H7 (cell line): ENCODE data around the gene STUB1. TPM values are rescaled to one million over a fixed set of nuclear protein-coding genes. Genes with fewer than 3 reads are reported as not detected.
A peak's percentile ranks its signal among the peaks of the same experiment; 100 is the strongest.

Experiments
- DNase-seq: peaks from one replicate; pipeline ENCODE4 v3.0.0; 2012
- H3K27me3 ChIP-seq: 2 replicates; pipeline ENCODE4 v1.6.0; 2011; ENCODE audit warnings: mild to moderate bottlenecking, low read length; ENCODE audit not compliant: control insufficient read depth, insufficient read depth
- H3K36me3 ChIP-seq: replicated peaks from 2 replicates; pipeline ENCODE4 v1.5.1; 2011; ENCODE audit warnings: low read length; ENCODE audit not compliant: control insufficient read depth, insufficient read depth
- H3K4me3 ChIP-seq: 2 replicates; pipeline ENCODE4 v1.5.1; 2011; ENCODE audit warnings: low read depth, mild to moderate bottlenecking, control low read depth, low read length, moderate library complexity; ENCODE audit not compliant: insufficient read depth
- total RNA-seq: library from RNA; depleted of rRNA; stranded (reverse); fragments of >200 nt; shearing (Covaris generic); gene quantifications from 2 replicates; pipeline ENCODE4 v1.2.3, GENCODE V29; 2014; rRNA removed

The STUB1 gene
- total RNA-seq = 85.3 and 115 TPM in 2 replicates

GRCh38 chr16:679814-680624, at the start of gene STUB1:
TSS of gene STUB1 (plus strand) at chr16:680410. CDS start at chr16:680526, 116 bp downstream.
- Histone ChIP-seq H3K4me3 (peak within 1 kb of the TSS; percentile 90), H3K36me3 (peaks cover 11% of the 10 kb centered on the region), H3K27me3 (no peaks in the 10 kb centered on the region)
- peak; percentile 99 for DNase-seq

- no peak within 1 kb of the TSS; the same call in 1 of the 2 replicates for H3K4me3 ChIP-seq
- no peaks in the 10 kb centered on the region for H3K27me3 ChIP-seq
- peak; percentile 95 for DNase-seq
- no peaks in the 10 kb centered on the region; the same call in none of the 2 replicates for H3K36me3 ChIP-seq
These were observed 49.3 kb upstream of the STUB1 start, which contains the start of gene WFIKKN1 for GRCh38 chr16:630815-631405. TSS of gene WFIKKN1 (plus strand) at chr16:630985. CDS start at chr16:631254, 269 bp downstream.

GRCh38 chr16:631808-632358, 48.3 kb upstream of the STUB1 start:
- Histone ChIP-seq H3K4me3 (no peak overlapping the region), H3K36me3 (no peaks in the 10 kb centered on the region; the same call in none of the 2 replicates), H3K27me3 (no peaks in the 10 kb centered on the region)
- no peak for DNase-seq

- DNase-seq = no peak
- Histone ChIP-seq H3K4me3 (no peak overlapping the region), H3K36me3 (no peaks in the 10 kb centered on the region; the same call in none of the 2 replicates), H3K27me3 (no peaks in the 10 kb centered on the region)
These were observed 47.5 kb upstream of the STUB1 start for GRCh38 chr16:632486-633335.

GRCh38 chr16:633336-634050, 46.7 kb upstream of the STUB1 start:
- Histone ChIP-seq H3K4me3 (no peak overlapping the region), H3K27me3 (no peaks in the 10 kb centered on the region), H3K36me3 (no peaks in the 10 kb centered on the region; the same call in none of the 2 replicates)
- no peak for DNase-seq

GRCh38 chr16:634051-634670, 46.0 kb upstream of the STUB1 start:
- no peak for DNase-seq
- no peak overlapping the region for H3K4me3 ChIP-seq
- no peaks in the 10 kb centered on the region for H3K27me3 ChIP-seq
- H3K36me3 ChIP-seq = no peaks in the 10 kb centered on the region; the same call in none of the 2 replicates

- H3K4me3 ChIP-seq = no peak overlapping the region
- H3K27me3 ChIP-seq = no peaks in the 10 kb centered on the region
These were observed 45.2 kb upstream of the STUB1 start for GRCh38 chr16:634996-635395.

GRCh38 chr16:635573-636205, 44.5 kb upstream of the STUB1 start:
- H3K4me3 ChIP-seq = peak overlapping the region; percentile 92
- H3K27me3 ChIP-seq = no peaks in the 10 kb centered on the region
- H3K36me3 ChIP-seq = no peaks in the 10 kb centered on the region; the same call in none of the 2 replicates
- no peak for DNase-seq

More at GRCh38 chr16:634996-635395, 45.2 kb upstream of the STUB1 start:
- H3K36me3 ChIP-seq = no peaks in the 10 kb centered on the region; the same call in none of the 2 replicates
- no peak for DNase-seq

- H3K36me3 ChIP-seq = no peaks in the 10 kb centered on the region; the same call in none of the 2 replicates
- peak; percentile 99 for DNase-seq
- H3K27me3 ChIP-seq = no peaks in the 10 kb centered on the region
- H3K4me3 ChIP-seq = peak within 1 kb of the TSS; percentile 92
These were observed 43.8 kb upstream of the STUB1 start, which contains the start of gene METTL26 for GRCh38 chr16:636206-637080. TSS of gene METTL26 (minus strand) at chr16:636305. CDS start at chr16:636290, 15 bp downstream.

GRCh38 chr16:637081-638018, 42.9 kb upstream of the STUB1 start:
- H3K4me3 ChIP-seq = peak overlapping the region; percentile 92
- DNase-seq = peak; percentile 100
- H3K36me3 ChIP-seq = no peaks in the 10 kb centered on the region; the same call in none of the 2 replicates
- H3K27me3 ChIP-seq = peaks cover 1% of the 10 kb centered on the region

- Histone ChIP-seq H3K36me3 (no peaks in the 10 kb centered on the region; the same call in none of the 2 replicates), H3K4me3 (no peak overlapping the region), H3K27me3 (peaks cover 3% of the 10 kb centered on the region)
- no peak for DNase-seq
These were observed 42.1 kb upstream of the STUB1 start for GRCh38 chr16:638034-638543.
